Measurements from ENCODE around the gene MTUS2. TPM values are rescaled to one million over a fixed set of nuclear protein-coding genes. Genes with fewer than 3 reads are reported as not detected.

Gene MTUS2
- total and polyA plus RNA-seq, 2 experiments from 2014 or later, result 0.27 to 0.38 TPM

GRCh38 chr13:29131881-29132668 lies 311.9 kb downstream of the MTUS2 start:
- TF ChIP-seq POLR2AphosphoS5 (IDR thresholded peaks at IDR 0.05; ENCODE audit: low read depth) (no peak), NANOG (IDR thresholded peaks at IDR 0.05; ENCODE audit: borderline replicate concordance) (no peak), ETS1 (IDR thresholded peaks at IDR 0.05) (no peak), CREB1 (CRISPR knock-in tag; IDR thresholded peaks at IDR 0.05; ENCODE audit: low read depth) (no peak), STAT1 (IDR thresholded peaks at IDR 0.05; ENCODE audit: unreplicated experiment) (no peak), ZNF114 (CRISPR knock-in tag; IDR thresholded peaks at IDR 0.05) (no peak), ZNF331 (CRISPR knock-in tag; IDR thresholded peaks at IDR 0.05; ENCODE audit: low read depth) (no peak), ZNF462 (CRISPR knock-in tag; IDR thresholded peaks at IDR 0.05) (no peak), EZH2phosphoT487 (IDR thresholded peaks at IDR 0.05; ENCODE audit: unreplicated experiment) (no peak), CTCF (conservative IDR thresholded peaks at IDR 0.05; ENCODE audit: low read depth in 2 of 2) (no peak), JUNB (IDR thresholded peaks at IDR 0.05; ENCODE audit: unreplicated experiment) (no peak), EZH2 (IDR thresholded peaks at IDR 0.05; ENCODE audit: low read depth, unreplicated experiment) (no peak), REST (IDR thresholded peaks at IDR 0.05; ENCODE audit: unreplicated experiment) (no peak)
- H3K36me3 ChIP-seq (ENCODE audit: insufficient read depth), result no peaks in the 10 kb centered on the region
- no peak overlapping the region for H3K4me2 ChIP-seq
- no peaks in the 10 kb centered on the region for H3K4me1 Mint-ChIP-seq
- H3K4me3 ChIP-seq, result no peak overlapping the region
- no peaks in the 10 kb centered on the region for H4K20me1 ChIP-seq (replicated peaks; ENCODE audit: insufficient read depth)
- no peak overlapping the region for H2AFZ ChIP-seq
- no peaks in the 10 kb centered on the region for H3K36me3 Mint-ChIP-seq (ENCODE audit: low read depth)
- no peak for DNase-seq (ENCODE audit: low spot score)
- H3K79me2 ChIP-seq (replicated peaks; ENCODE audit: insufficient read depth), result no peaks in the 10 kb centered on the region
- H3K27ac ChIP-seq (ENCODE audit: low read depth), result no peak overlapping the region
- H3K4me3 Mint-ChIP-seq, result no peak overlapping the region
- H3K4me1 ChIP-seq (ENCODE audit: insufficient read depth), result no peaks in the 10 kb centered on the region
- H3K27me3 Mint-ChIP-seq (ENCODE audit: insufficient read depth, low read depth, poor library complexity), result peaks cover 4% of the 10 kb centered on the region
- no peak overlapping the region for H3K27ac Mint-ChIP-seq
- 0 out of 2 replicates have a peak, but pooled peaks cover 8% of the 10 kb centered on the region for H3K9me2 ChIP-seq (ENCODE audit: insufficient read depth)
- peaks cover 1% of the 10 kb centered on the region; the same call in 2 of the 3 replicates for H3K9me3 Mint-ChIP-seq
- ATAC-seq, result no peak
- no peaks in the 10 kb centered on the region for H3K27me3 ChIP-seq (ENCODE audit: insufficient read depth)
- no peaks in the 10 kb centered on the region for H3F3A ChIP-seq (replicated peaks; ENCODE audit: low read depth)
